Smooth muscle cell (in vitro differentiated cells): ENCODE measurements around the gene YIPF1. TPM values are rescaled to one million over a fixed set of nuclear protein-coding genes. Genes with fewer than 3 reads are reported as not detected.
"Not testable (repeated sequence)": the region's sequence is repeated elsewhere in the genome, so short reads cannot be mapped to it uniquely, and the experiment has no call there.

Experiments
- DNase-seq: peaks from one replicate; lab custom pipeline; 2025; ENCODE audit not compliant: unreplicated experiment; lab: John Stamatoyannopoulos, UW
- H2AFZ ChIP-seq: fragments of 200-600 bp; sonication (generic); 2 replicates; pipeline ENCODE4 v1.6.0; 2016; ENCODE audit warnings: antibody characterized with exemption, low read depth, mild to moderate bottlenecking
- H3F3A ChIP-seq: fragments of 200-600 bp; sonication (generic); 2 replicates; pipeline ENCODE4 v1.6.0; 2017; ENCODE audit warnings: antibody characterized with exemption, low read depth
- H3K27ac ChIP-seq: fragments of 200-600 bp; sonication (generic); 2 replicates; pipeline ENCODE4 v1.5.1; 2016; ENCODE audit warnings: low read depth, mild to moderate bottlenecking
- H3K27me3 ChIP-seq: fragments of 200-600 bp; sonication (generic); 2 replicates; pipeline ENCODE4 v1.6.1; 2016; ENCODE audit warnings: low read depth, mild to moderate bottlenecking
- H3K36me3 ChIP-seq: fragments of 200-600 bp; sonication (generic); 2 replicates; pipeline ENCODE4 v1.5.1; 2016; ENCODE audit warnings: low read depth
- H3K4me1 ChIP-seq: fragments of 200-600 bp; sonication (generic); 2 replicates; pipeline ENCODE4 v1.5.1; 2016; ENCODE audit warnings: low read depth
- H3K4me2 ChIP-seq: fragments of 200-600 bp; sonication (generic); 2 replicates; pipeline ENCODE4 v1.6.0; 2016; ENCODE audit warnings: mild to moderate bottlenecking
- H3K4me3 ChIP-seq: fragments of 200-600 bp; sonication (generic); 2 replicates; pipeline ENCODE4 v1.5.1; 2016; ENCODE audit warnings: mild to moderate bottlenecking
- H3K79me2 ChIP-seq: fragments of 200-600 bp; sonication (generic); 2 replicates; pipeline ENCODE4 v1.6.0; 2016; ENCODE audit warnings: low read depth, mild to moderate bottlenecking
- H3K9ac ChIP-seq: fragments of 200-600 bp; sonication (generic); 2 replicates; pipeline ENCODE4 v1.6.0; 2016; ENCODE audit warnings: low read depth
- H3K9me3 ChIP-seq: fragments of 200-600 bp; sonication (generic); replicated peaks from 2 replicates; pipeline ENCODE4 v1.5.1; 2016; ENCODE audit warnings: low read depth
- H4K20me1 ChIP-seq: fragments of 200-600 bp; sonication (generic); 2 replicates; pipeline ENCODE4 v1.6.0; 2016; ENCODE audit warnings: low read depth
- WGBS: methylation state at CpG from one replicate; pipeline ENCODE4 v1.1.7; 2016; ENCODE audit warnings: low lambda C conversion rate; 5-methylcytosine and 5-hydroxymethylcytosine counted together
- polyA plus RNA-seq: library from polyadenylated mRNA; unstranded; fragments of >200 nt; fragmentation: Nextera tagmentation; extraction: Ambion mirVana; gene quantifications from 2 replicates; pipeline ENCODE4 v1.2.1, GENCODE V29; 2016
- total RNA-seq: library from RNA; depleted of rRNA; stranded (reverse); fragments of >200 nt; gene quantifications from 2 replicates; pipeline ENCODE4 v1.2.3, GENCODE V29; 2014
- TF ChIP-seq, protein P1 (sequence below): fragments of 200-600 bp; sonication (generic); IDR thresholded peaks from 2 replicates; pipeline ENCODE4 v1.5.1; 2017; ENCODE audit warnings: borderline replicate concordance, mild to moderate bottlenecking, antibody characterized with exemption; ENCODE audit not compliant: insufficient read depth, poor library complexity, severe bottlenecking

YIPF1 gene
- total and polyA plus RNA-seq, 2 experiments from 2014 or later, result 32.4 to 45.9 TPM

DNA sequence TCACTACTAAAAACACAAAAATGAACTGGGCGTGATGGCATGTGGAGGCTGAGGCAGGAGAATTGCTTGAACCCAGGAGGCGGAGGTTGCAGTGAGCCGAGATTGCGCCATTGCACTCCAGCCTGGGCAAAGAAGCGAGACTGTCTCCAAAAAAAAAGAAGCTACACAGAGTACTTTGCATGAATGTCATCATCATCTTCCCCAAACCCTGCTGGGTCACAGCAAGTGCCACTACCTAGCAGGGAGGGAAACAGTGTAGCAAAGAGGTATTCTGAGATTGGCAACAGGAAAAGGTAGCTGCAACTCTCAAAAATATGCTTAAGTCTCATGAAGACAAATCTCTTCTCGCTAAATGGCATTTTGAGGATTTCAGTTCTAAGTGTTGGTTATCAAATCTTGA lies 64.3 kb downstream of the YIPF1 start:
- no peaks in the 10 kb centered on the region for H3K36me3 ChIP-seq
- TF ChIP-seq, protein P1, sequence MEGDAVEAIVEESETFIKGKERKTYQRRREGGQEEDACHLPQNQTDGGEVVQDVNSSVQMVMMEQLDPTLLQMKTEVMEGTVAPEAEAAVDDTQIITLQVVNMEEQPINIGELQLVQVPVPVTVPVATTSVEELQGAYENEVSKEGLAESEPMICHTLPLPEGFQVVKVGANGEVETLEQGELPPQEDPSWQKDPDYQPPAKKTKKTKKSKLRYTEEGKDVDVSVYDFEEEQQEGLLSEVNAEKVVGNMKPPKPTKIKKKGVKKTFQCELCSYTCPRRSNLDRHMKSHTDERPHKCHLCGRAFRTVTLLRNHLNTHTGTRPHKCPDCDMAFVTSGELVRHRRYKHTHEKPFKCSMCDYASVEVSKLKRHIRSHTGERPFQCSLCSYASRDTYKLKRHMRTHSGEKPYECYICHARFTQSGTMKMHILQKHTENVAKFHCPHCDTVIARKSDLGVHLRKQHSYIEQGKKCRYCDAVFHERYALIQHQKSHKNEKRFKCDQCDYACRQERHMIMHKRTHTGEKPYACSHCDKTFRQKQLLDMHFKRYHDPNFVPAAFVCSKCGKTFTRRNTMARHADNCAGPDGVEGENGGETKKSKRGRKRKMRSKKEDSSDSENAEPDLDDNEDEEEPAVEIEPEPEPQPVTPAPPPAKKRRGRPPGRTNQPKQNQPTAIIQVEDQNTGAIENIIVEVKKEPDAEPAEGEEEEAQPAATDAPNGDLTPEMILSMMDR, result no peak

DNA sequence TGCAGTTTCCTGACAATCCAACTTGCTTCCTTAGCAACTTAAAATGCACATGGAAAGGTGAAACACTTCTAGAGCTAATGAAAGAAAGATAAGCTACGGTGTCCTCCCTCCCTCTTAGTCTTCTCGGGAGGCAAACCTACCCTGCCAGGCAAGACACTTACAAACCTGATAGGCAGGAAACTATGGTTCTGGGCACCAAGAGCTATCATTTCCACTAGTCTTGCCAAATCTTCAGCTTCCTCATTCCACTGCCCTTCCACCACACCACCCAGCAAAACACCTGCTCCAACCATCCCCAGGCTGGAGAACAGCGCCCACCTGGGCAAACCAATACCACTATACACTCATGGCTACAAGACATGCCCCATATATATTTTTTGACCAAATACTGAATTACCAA lies 66.7 kb downstream of the YIPF1 start:
- 95% methylated on average over 3 of the region's 3 CpGs for WGBS
- Histone ChIP-seq H3K9me3 (no peaks in the 10 kb centered on the region), H3K36me3 (no peaks in the 10 kb centered on the region), H3K4me2 (no peak overlapping the region), H3K27ac (no peak overlapping the region), H3K79me2 (no peaks in the 10 kb centered on the region), H3K9ac (no peak overlapping the region), H4K20me1 (no peaks in the 10 kb centered on the region), H2AFZ (no peak overlapping the region), H3K27me3 (no peaks in the 10 kb centered on the region), H3K4me1 (no peaks in the 10 kb centered on the region), H3K4me3 (no peak overlapping the region), H3F3A (no peaks in the 10 kb centered on the region)
- TF ChIP-seq, protein P1, result no peak
- no peak for DNase-seq

More for the DNA sequence above, 64.3 kb downstream of the YIPF1 start:
- H3K79me2 ChIP-seq, result no peaks in the 10 kb centered on the region
- no peaks in the 10 kb centered on the region for H3K9me3 ChIP-seq
- no peak overlapping the region for H3K9ac ChIP-seq
- H3K4me3 ChIP-seq, result no peak overlapping the region
- H3K4me2 ChIP-seq, result no peak overlapping the region
- over 99% methylated on average over 6 of the region's 6 CpGs for WGBS
- H3K4me1 ChIP-seq, result no peaks in the 10 kb centered on the region
- no peaks in the 10 kb centered on the region for H4K20me1 ChIP-seq
- H3K27me3 ChIP-seq, result no peaks in the 10 kb centered on the region
- H3F3A ChIP-seq, result no peaks in the 10 kb centered on the region
- DNase-seq, result no peak
- no peak overlapping the region for H3K27ac ChIP-seq
- no peak overlapping the region for H2AFZ ChIP-seq

DNA sequence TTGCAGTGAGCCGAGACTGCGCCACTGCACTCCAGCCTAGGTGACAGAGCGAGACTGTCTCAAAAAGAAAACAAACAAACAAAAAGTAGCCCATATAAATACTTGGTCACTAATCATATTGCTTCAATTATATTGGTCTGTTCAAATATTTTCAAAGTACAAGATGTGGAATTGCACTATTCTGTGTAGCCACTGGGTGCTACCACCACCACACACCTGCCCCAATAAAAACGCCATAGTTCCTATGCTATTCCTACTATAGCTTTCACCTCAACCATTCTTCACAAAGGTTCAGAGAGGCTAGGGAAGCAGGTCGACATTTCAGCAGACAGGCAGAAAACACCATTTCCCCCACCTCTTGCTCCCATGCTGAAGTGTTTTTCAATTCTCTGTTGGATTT lies 68.2 kb downstream of the YIPF1 start:
- no peaks in the 10 kb centered on the region for H3K79me2 ChIP-seq
- WGBS, result 98% methylated on average over 5 of the region's 5 CpGs
- H3K9me3 ChIP-seq, result no peaks in the 10 kb centered on the region
- H3F3A ChIP-seq, result no peaks in the 10 kb centered on the region
- no peak overlapping the region for H3K4me2 ChIP-seq
- no peaks in the 10 kb centered on the region for H3K36me3 ChIP-seq
- no peak overlapping the region for H3K27ac ChIP-seq
- H2AFZ ChIP-seq, result no peak overlapping the region
- no peak overlapping the region for H3K9ac ChIP-seq
- no peaks in the 10 kb centered on the region for H3K4me1 ChIP-seq
- H3K4me3 ChIP-seq, result no peak overlapping the region
- TF ChIP-seq, protein P1, result no peak
- no peaks in the 10 kb centered on the region for H3K27me3 ChIP-seq
- no peak for DNase-seq
- no peaks in the 10 kb centered on the region for H4K20me1 ChIP-seq

DNA sequence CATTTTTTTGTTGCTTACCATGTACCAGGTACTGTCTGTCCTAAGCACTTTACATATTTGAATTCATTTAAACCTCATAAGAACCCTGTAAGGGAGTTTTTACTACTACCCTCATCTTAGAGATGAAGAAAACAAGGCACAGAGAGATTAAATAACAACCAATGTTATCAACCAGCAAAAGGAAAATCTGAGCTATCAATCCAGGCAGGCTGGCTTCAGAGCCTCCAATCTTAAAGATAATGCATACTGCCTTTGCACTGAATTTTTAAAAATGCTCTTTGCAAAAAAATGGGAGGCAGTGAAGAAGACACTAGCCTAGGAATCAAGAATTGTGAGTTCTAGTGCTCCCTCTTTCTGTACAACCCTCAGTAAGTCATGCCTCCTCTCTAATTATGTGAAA lies 70.2 kb downstream of the YIPF1 start:
- Histone ChIP-seq H3K9ac (no peak overlapping the region), H3F3A (no peaks in the 10 kb centered on the region), H3K27ac (no peak overlapping the region), H3K4me1 (no peaks in the 10 kb centered on the region), H4K20me1 (no peaks in the 10 kb centered on the region), H3K4me3 (no peak overlapping the region), H2AFZ (no peak overlapping the region), H3K9me3 (no peaks in the 10 kb centered on the region), H3K4me2 (no peak overlapping the region), H3K79me2 (no peaks in the 10 kb centered on the region), H3K27me3 (no peaks in the 10 kb centered on the region), H3K36me3 (no peaks in the 10 kb centered on the region)
- DNase-seq, result no peak
- TF ChIP-seq, protein P1, result no peak

DNA sequence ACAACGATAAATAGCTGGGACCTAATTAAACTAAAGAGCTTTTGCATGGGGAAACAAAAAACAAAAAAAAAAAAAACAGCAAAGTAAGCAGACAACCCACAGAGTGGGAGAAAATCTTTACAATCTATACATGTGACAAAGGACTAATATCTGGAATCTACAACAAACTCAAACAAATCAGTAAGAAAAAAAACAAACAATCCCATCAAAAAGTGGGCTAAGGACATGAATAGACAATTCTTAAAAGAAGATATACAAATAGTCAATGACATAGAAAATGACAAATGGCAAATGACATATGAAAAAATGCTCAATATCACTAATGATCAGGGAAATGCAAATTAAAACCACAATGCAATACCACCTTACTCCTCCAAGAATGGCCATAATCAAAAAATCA lies 73.0 kb downstream of the YIPF1 start:
- not testable (repeated sequence) for H3K9ac ChIP-seq, H3K27ac ChIP-seq, H4K20me1 ChIP-seq, H3K4me2 ChIP-seq, H3K79me2 ChIP-seq, H3F3A ChIP-seq, H3K27me3 ChIP-seq, DNase-seq, H3K4me1 ChIP-seq, H2AFZ ChIP-seq, H3K4me3 ChIP-seq, H3K36me3 ChIP-seq, H3K9me3 ChIP-seq
- 100% methylated on average over 1 of the region's 1 CpG for WGBS

DNA sequence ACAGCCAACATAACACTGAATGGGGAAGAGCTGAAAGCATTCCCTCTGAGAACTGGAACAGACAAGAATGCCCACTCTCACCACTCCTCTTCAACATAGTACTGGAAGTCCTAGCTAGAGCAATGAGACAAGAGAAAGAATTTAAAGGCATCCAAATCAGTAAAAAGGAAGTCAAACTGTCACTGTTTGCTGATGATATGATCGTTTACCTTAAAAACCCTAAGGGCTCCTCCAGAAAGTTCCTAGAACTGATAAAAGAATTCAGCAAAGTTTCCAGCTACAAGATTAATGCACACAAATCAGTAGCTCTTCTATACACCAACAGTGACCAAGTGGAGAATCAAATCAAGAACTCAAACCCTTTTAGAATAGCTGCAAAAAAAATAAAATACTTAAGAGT lies 74.1 kb downstream of the YIPF1 start:
- H3K9me3 ChIP-seq, H3K79me2 ChIP-seq, H3K9ac ChIP-seq, H4K20me1 ChIP-seq, H3K36me3 ChIP-seq, H3K4me3 ChIP-seq, H3K27me3 ChIP-seq, DNase-seq, H3K27ac ChIP-seq, H3F3A ChIP-seq, H2AFZ ChIP-seq, H3K4me2 ChIP-seq, H3K4me1 ChIP-seq: not testable (repeated sequence)
- WGBS, result 83% methylated on average over 1 of the region's 1 CpG
